HG03457 (cell line): Measurements from ENCODE around the gene SELL.
"Not testable (repeated sequence)": the region's sequence is repeated elsewhere in the genome, so short reads cannot be mapped to it uniquely, and the experiment has no call there.

Experiments used
- ATAC-seq: cut with Tn5 transposase; IDR thresholded peaks from one replicate; pipeline ENCODE4 v1.9.1; 2021; ENCODE audit warnings: moderate number of reproducible peaks; ENCODE audit not compliant: unreplicated experiment

The SELL gene

DNA sequence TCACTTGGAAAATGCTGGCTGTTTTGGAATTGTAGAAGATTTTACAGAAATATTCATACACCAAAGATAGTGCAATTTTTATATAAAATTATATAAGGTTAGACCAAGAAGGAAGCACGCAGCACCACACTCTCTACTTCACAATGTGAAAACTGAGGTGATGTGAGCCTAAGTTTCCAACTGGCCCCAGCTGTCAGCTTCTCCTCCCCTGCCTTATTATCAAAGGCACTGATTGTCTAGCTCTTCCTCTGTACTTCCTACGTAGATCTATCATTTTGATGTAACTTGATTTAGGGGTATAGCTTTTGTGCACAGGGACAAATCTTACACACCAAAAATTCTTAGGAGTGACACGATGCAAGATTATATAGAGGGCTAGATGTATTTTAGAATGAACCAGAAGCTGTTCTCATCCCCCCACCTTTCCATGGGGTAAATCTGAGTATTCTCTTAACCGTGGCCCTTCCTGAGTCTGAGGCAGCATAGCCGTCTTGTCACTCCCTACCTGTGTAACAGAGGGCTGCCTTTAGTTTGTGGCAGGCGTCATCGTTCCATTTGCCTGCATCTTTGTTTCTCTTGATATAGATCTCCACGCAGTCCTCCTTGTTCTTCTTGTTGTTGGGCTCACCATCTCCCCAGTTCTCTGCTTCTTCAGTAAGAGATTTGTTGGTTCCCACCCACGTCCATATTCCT lies 3.4 kb downstream of the SELL start:
- no peak for ATAC-seq

DNA sequence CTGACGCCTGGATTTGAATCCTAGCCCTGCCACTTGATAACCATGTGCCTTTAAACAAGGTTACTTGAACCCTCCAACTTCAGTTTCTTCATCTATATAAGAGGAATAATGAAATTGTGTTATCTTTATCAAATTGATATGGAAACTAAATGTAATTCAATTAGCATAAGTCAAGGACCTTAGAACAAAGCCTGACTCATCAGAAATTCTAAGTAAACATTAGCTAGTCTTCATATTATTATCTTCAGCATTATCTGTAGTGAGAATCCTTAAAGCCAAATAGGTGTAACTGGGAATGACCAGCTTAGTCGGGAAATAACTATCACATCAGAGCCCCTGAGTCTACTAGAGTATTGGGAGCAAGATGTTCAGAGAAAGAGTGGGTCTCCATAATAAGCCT lies 6.6 kb downstream of the SELL start:
- no peak for ATAC-seq

DNA sequence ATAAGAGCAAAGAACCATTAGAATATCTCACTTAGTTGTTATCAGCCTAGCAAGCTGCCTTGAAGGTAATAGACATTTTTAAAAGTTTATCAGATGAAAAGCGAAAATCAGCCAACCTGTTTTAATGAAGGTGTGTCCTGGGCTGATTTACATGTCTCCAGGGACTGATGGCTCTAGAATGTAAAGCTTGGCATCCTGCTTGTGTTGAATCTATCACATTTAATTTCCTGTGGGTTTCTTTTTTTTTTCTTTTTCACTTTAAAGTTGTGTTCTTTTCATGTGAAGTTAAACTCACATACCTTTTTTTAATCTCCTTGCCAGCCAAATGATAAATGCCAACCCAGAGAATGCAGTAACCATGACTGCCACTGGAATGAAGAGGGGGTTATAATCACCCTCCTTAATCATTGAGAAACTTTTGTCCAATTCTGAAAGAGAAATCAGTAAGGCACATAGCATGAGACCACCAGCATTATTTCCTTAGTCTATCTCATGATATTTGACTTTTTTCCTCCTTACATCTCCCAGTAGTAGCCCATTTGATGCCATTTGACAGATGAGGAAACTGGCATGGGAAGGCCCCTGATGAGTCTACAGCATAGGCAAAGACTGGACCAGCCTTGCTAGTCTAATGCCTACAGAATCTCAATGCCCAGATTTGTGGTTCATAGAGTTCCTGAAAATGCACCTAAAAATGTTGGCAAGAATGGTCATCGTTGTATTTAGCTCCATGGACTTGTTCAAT lies 10.0 kb downstream of the SELL start:
- ATAC-seq: no peak

DNA sequence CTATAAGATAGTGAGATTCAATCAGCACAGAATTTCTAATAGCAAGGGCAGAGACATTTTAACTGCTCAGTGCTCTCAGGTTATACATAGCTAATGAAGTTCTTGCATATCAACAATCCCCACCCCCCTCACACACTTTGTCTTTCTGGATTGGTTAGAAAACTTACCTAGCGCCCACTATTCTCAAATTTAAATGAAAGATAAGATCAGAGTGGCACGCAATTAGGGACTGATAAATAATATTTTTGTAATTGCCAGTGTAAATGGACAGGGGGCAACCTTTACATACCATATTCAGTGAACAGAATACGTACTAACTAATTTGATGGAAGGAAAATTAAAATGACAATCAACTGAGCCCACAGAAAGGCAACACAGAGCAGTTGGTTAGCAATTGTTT lies 11.7 kb downstream of the SELL start:
- no peak for ATAC-seq

DNA sequence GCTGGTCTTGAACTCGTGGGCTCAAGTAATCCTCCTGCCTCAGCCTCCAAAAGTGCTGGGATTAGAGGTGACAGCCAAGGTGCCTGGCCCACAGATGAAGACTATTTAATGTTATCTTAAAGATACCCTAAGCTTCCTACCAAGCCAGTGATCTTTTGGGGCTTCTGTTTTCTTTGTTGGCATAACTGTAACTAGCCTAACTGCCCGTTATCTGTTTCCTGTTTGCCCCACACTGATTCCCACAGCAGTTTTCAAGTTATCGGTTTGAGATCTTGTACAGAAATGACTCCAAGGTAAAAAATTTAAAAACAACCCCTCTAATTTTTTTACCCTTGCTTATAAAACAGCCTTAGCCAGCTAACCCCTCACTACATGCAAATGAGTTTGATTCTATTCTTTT lies 12.4 kb downstream of the SELL start:
- no peak for ATAC-seq

DNA sequence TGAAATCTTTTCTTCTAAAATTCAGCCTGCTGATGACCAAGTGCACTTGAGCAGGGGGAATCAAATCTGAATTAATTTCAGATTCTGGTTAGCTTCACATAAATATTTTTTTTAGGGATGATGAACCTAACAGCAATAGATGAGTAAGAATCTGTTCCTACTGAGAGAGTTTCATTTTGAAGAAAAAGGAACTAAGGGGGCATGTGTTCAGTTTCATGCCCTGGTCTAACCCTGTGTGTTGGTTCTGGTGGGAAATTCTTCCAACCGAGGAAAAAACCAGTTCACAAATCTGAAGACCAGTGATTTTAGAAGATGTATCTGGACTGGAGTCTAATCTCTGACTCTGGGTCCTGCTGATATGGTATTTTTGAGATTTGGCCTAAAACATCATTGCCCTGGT lies 13.7 kb downstream of the SELL start:
- no peak for ATAC-seq

DNA sequence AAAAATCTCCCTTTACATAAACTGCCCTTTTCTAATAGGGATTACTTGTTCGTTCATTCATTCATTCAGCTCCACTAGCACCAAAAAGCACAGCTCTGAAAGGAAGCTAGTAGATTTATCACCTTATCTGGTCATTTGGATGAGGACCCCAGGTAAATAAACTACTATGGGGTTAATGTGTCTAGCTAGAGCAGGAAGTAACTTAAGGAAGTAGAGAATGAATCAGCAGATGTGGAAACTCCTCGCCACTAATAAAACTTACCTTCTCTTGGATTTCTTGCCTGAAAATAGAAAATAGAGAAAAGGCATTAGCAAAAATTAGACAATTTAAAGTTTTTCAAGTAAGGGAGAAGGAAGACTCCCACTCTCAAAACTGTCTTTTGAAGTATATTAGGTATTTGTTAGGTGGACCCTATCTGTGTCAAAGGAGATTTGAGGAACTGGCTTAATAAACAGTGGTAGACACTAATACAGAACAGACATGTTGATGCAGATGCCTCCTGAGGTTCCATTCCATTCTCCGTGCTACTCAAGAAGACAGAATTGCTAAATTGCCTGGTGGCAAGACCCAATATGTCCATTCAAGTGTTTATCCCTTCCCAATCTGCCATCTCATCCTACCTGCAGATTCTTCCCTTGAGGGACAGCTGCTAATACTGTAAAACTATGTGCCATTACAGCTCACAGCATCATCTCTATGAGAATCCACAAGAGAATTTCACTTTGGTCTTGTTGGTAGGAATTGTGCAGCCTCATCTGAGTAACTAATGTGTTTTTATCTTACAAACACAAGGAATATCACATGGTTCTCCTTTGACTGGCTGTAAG lies 14.9 kb downstream of the SELL start:
- ATAC-seq: no peak

DNA sequence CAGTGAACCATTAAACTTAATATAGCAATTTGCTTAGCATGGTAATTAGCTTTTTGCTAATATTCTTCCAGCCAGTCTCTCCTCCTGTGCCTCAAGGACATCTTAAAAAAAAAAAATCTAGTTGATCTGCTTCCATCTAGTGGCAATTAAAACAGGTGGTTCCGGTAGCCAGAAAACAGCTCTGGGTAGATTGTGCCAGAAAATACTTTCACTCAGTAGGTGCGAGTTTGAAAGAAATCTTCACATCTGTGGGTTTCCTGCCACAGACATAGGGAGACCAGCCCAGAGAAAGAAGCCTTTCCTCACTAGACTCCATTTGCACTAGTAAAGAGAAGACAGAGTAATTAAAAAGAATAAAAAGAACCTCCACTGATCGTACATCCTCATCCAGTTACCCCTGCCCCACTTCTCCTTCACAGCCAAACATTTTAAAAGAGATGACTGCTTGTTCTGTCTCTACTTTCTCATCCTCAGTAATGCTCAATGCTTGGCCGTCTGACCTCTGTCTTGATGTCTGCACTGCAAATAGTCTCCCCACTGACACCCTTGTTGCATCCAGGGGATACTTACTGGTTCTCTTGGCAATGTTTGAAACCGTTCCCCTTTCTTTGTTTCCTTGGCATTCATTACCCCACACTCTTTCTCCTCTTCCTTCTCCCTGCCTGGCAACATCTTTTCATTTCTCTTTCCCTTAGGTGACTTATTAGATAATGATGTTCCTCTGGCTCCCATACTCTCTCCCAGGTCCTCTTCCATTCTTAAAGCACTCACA lies 16.9 kb downstream of the SELL start:
- no peak for ATAC-seq

DNA sequence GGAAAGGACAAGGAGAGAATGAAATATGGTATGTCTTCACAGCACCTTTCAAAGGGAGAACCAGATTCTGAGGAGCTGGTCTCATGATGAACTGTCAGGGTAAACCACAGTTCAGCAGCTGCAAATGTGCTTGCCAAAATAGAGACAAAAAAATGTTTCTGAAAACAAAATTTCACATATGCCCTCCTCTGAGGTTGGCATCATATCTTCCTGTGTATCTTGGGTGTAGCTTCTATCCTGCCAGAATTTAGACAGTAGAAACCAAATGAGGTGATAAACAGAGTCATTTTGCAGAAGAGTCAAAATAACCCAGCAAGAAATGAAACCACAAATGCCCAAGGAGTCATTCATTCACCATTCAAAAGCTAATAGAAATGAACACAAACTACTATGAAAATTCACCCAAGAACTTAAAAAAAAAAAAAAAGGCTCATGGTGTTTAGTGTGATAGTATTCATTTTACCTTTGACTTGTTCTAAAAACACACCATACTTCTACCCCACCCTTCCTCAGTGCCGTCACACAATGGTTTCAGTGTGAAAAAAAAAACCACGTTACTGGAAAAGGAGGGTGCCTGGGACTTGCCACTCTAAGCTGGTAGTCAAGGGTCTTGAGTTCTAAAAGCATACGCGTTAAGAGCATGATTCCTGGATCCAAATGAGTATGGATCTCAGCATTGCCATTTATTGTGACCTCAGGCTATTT lies 18.5 kb downstream of the SELL start:
- peak; percentile 38 for ATAC-seq

DNA sequence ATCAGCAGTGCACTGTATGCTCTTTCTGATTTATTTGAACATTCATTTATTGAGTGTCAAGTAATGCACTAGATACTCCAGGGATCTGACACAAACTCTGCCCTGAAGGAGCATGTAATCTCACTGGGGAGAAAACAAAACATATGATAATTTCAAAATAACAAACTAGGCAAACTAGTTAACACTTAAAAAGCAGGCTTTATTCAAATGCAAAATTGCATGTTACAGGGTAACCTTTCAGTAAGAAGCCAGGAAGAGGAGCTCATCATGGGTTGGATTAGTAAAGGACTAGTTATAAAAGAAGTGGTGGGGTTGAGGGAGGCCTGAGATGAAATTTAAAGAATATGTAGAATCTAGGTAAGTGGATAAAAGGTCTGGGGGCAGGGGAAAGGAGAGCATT lies 20.9 kb downstream of the SELL start:
- ATAC-seq: no peak

DNA sequence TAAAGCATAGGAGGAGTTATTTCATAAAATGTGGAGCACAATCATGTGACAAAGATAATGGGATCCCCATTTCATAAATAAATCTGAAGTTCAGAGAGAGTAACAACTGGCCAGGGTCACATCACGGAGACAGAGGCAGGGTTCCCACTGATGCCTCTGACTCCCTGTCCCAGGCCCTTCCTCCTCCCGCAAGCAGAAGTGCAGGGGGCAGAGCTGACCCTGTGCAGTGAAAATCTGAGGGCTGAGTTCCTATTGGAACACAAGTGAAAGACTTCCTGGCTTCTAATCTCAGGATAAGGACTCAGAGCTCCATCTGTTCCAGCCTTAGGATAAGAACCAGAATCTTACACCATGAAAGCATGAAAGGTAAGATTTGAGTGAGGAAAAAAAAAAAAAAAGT lies 22.0 kb downstream of the SELL start:
- ATAC-seq: no peak

DNA sequence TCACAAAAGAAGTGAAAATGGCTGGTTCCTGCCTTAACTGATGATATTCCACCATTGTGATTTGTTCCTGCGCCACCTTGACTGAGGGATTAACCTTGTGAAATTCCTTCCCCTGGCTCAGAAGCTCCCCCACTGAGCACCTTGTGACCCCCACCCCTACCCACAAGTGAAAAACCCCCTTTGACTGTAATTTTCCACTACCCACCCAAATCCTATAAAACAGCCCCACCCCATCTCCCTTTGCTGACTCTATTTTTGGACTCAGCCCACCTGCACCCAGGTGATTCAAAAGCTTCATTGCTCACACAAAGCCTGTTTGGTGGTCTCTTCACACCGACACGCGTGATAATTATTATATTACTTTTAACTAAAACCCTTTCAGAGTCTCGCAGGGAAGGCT lies 23.0 kb downstream of the SELL start:
- not testable (repeated sequence) for ATAC-seq

DNA sequence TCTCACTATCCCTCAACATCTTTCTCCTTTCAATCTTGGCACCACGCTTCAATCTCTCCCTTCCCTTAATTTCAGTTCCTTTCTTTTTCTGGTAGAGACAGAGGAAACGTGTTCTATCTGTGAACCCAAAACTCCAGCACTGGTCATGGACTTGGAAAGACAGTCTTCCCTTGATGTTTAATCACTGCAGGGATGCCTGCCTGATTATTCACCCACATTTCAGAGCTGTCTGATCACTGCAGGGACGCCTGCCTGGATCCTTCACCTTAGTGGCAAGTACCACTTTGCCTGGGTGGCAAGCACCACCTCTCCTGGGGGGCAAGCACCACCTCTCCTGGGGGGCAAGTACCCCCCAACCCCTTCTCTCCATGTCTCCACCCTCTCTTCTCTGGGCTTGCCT lies 27.8 kb downstream of the SELL start:
- no peak for ATAC-seq

DNA sequence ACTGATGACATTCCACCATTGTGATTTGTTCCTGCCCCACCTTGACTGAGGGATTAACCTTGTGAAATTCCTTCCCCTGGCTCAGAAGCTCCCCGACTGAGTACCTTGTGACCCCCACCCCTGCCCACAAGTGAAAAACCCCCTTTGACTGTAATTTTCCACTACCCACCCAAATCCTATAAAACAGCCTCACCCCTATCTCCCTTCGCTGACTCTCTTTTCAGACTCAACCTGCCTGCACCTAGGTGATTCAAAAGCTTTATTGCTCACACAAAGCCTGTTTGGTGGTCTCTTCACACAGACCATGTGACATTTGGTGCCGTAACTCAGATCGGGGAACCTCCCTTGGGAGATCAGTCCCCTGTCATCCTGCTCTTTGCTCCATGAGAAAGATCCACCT lies 28.3 kb downstream of the SELL start:
- ATAC-seq: not testable (repeated sequence)

DNA sequence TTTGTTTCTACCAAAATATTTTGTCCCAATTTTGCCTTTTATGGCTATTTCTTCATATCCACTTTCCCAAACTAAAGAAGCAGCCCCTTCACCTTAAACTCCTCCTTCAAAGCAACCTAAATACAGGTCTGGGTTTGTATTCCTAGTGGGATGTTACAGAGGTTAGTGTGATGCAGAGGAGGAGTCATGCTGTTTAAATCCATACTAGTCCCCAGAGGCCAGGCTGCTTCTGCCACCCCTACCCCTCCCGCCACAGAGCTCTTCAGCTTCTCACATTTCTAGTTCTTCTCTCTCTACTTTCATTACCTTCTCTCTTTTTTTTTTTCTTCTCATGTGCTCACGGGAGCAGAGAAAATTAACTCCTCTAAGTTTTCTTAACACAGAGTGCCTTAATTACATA lies 29.3 kb downstream of the SELL start:
- ATAC-seq: no peak

DNA sequence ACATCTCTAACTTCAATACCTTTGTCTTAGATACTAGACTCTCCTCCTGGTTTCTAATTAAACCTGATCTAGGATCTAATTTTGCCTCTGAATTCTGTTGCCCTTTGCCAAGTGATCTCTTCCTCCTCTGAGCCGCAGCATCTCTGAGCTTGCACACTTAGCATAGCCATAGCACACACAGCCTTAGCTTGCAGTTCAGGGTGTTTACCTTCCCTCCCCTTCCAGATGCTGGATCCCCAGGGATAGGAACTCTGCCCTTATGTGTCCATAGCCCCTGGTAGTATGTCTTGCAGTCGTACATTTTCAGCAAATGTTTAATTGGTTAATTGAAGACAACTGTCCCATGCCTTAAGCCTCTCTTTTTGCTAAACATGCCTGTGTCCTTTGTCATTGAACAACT lies 30.3 kb downstream of the SELL start:
- ATAC-seq: no peak

DNA sequence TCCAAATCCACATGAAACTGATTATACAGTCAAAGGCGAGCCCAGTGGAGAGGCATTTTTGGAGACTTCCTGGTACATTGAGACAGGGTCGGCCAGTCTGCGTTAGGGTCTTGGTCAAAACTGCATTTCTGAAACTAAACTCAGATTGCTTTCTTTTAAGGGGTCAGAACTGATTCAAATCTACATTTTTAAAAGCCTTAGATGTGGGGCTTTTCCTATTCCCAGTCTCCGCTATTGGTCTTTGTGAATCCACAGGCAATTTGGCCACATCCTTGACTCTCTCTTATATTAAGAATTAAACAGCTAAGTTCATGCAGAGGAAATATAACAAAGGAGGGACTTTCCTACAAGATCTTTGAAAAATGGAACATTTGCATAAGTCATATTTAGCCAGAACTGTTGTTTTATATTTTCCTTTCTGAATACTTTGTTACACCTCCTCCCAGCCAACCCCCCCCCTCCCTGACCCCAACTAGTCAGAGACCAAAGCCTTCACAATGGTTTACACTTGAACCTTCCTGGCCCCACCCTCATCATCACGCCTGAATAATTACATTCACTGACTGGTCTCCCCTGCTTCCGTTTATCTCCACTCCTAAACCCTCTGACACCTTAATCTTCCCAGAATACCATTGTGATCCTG lies 30.9 kb downstream of the SELL start:
- ATAC-seq: peak; percentile 53

DNA sequence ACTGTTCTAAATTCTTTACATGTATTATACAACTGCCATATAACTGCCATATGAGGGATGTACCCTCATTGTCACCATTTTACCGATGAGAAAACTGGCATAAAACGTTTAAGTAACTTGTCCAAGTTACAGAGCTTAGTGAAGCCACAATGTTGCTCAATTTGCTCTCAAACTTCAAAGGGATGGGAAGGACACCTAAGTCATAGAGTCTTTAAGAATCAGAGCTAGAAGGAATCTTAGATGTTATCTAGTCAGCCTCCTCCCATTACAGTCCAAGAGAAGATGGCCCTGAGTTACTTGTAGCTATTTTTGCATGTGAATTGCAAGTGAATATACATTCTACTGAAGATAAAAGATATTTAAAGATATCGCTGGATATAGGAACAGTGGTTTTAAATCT lies 31.7 kb downstream of the SELL start:
- ATAC-seq: no peak

DNA sequence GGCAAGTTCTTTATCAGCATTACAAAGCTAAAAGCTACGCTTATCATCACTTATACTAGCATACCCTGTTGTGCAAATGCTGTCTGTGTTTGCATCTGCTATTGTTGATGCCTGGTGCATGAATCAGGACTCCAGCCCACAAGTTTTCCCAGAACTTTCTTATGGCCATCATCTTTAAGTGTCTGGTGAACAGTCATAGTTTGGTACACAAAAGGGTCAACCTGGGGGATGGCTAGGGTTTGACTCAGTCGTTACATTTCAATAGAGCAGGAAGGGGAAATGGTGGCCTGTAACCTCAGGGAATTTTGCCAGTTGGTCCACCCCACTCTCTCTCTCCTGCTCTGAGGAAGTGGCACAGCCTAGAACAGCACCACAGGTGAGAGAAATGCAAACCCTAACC lies 35.4 kb downstream of the SELL start:
- ATAC-seq: no peak

DNA sequence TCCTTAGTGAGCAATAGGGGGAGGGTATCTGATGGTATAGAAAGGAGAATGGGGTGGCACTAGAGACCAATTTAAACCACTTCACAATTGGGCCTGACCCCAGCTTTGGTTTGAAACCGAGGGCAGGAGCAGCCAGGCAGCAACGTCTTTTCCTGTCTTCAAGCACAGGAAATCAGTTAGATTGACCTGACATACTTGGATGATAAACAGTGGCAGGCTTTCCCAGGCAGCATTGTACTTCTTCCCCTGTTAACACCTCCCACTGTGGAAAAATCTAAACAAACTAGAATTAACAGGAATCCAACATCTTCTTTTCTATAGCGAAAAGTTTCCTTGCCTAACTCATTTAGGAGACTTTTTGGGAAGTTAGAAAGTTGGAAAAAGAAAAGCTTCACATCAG lies 40.6 kb downstream of the SELL start:
- ATAC-seq: no peak
